Muscle of back (tissue), 11 donors: ENCODE measurements around the gene NOTCH4. TPM values are rescaled to one million over a fixed set of nuclear protein-coding genes. Genes with fewer than 3 reads are reported as not detected.

Experiments
- DNase-seq, 3 donors: peaks; one replicate each; pipeline versions ENCODE4 v3.0.0 to v3.0.0-alpha.2; 2013
- polyA plus RNA-seq, 10 donors: library from polyadenylated mRNA; unstranded; fragments of 120-200 nt; gene quantifications; one replicate each; pipeline ENCODE4 v1.2.1, GENCODE V29; 2013; ENCODE audit not compliant: insufficient read length in 10 of 10

Gene NOTCH4
- polyA plus RNA-seq, 10 donors: 15.1 to 30.0 (median 22.0) TPM

GRCh38 chr6:32167154-32167760 lies 56.6 kb downstream of the NOTCH4 start:
- no peak for DNase-seq

- no peak for DNase-seq
Measured at GRCh38 chr6:32166411-32167061, 57.3 kb downstream of the NOTCH4 start.

GRCh38 chr6:32164295-32164694 lies 59.6 kb downstream of the NOTCH4 start, which contains the start of gene EGFL8:
EGFL8 (plus strand) TSS chr6:32164595; CDS start chr6:32166166, 1,571 bp downstream.
- no peak for DNase-seq

GRCh38 chr6:32163559-32164258 lies 60.2 kb downstream of the NOTCH4 start:
- no peak for DNase-seq

GRCh38 chr6:32158052-32158451 lies 65.8 kb downstream of the NOTCH4 start:
- DNase-seq: no peak

GRCh38 chr6:32156891-32157290 lies 67.0 kb downstream of the NOTCH4 start:
- DNase-seq: no peak

- DNase-seq: peak; percentile 70 to 88 (median 73)
Measured at GRCh38 chr6:32154514-32155161, 69.2 kb downstream of the NOTCH4 start.

- peak; percentile 94 to 98 (median 96) for DNase-seq
Measured at GRCh38 chr6:32153564-32154513, 70.0 kb downstream of the NOTCH4 start, which contains the start of gene PPT2. PPT2 (plus strand) TSS chr6:32154141; CDS start chr6:32154595, 454 bp downstream.

GRCh38 chr6:32152769-32153563 lies 70.9 kb downstream of the NOTCH4 start:
- peak in 2 of 3 donors; percentile 32 to 65 for DNase-seq

GRCh38 chr6:32151863-32152768 lies 71.8 kb downstream of the NOTCH4 start, which contains the start of gene PRRT1:
PRRT1 (minus strand) TSS chr6:32151939; CDS start chr6:32151827, 112 bp downstream.
- DNase-seq: no peak

- DNase-seq: no peak
Measured at GRCh38 chr6:32151181-32151862, 72.5 kb downstream of the NOTCH4 start.

- no peak for DNase-seq
Measured at GRCh38 chr6:32149932-32150870, 73.7 kb downstream of the NOTCH4 start.

- no peak for DNase-seq
Measured at GRCh38 chr6:32149092-32149755, 74.6 kb downstream of the NOTCH4 start.

- DNase-seq: peak in 2 of 3 donors; percentile 59 to 73
Measured at GRCh38 chr6:32148289-32149091, 75.4 kb downstream of the NOTCH4 start.

GRCh38 chr6:32147401-32148132 lies 76.3 kb downstream of the NOTCH4 start:
- no peak for DNase-seq
